Esophagus (tissue), 2 donors: ENCODE measurements around the gene SFRP2. TPM values are rescaled to one million over a fixed set of nuclear protein-coding genes. Genes with fewer than 3 reads are reported as not detected.

ENCODE experiments used
- H3K27ac ChIP-seq, 2 donors: one replicate each; pipeline ENCODE4 v1.5.1; 2013; ENCODE audit warnings: low read depth in 2 of 2, mild to moderate bottlenecking in 2 of 2, inconsistent platforms in 1 of 2, low read length in 1 of 2, moderate library complexity in 1 of 2
- H3K27me3 ChIP-seq, 2 donors: one replicate each; pipeline ENCODE4 v1.6.1; 2013; ENCODE audit warnings: low read length in 2 of 2, control low read depth in 1 of 2, mild to moderate bottlenecking in 1 of 2; ENCODE audit not compliant: insufficient read depth in 2 of 2, control insufficient read depth in 1 of 2
- H3K36me3 ChIP-seq, 2 donors: one replicate each; pipeline ENCODE4 v1.6.1; 2013; ENCODE audit warnings: low read length in 1 of 2; ENCODE audit not compliant: control insufficient read depth in 2 of 2, insufficient read depth in 2 of 2
- H3K4me1 ChIP-seq, 2 donors: one replicate each; pipeline ENCODE4 v1.6.1; 2013; ENCODE audit warnings: low read length in 1 of 2; ENCODE audit not compliant: control insufficient read depth in 2 of 2, insufficient read depth in 2 of 2
- H3K4me3 ChIP-seq, 2 donors: one replicate each; pipeline ENCODE4 v1.5.1; 2013; ENCODE audit warnings: low read length in 2 of 2, mild to moderate bottlenecking in 2 of 2, low read depth in 1 of 2, moderate library complexity in 1 of 2
- H3K9me3 ChIP-seq, 2 donors: one replicate each; pipeline ENCODE4 v1.6.1; 2013; ENCODE audit warnings: mild to moderate bottlenecking in 2 of 2, low read depth in 1 of 2, low read length in 1 of 2, moderate library complexity in 1 of 2; ENCODE audit not compliant: control insufficient read depth in 2 of 2, insufficient read depth in 1 of 2
- WGBS, 2 donors: extraction: QIAGEN DNeasy Blood & Tissue Kit; methylation state at CpG; one replicate each; pipeline ENCODE4 v1.1.7; 2013; 5-methylcytosine and 5-hydroxymethylcytosine counted together
- polyA plus RNA-seq, 2 donors: library from polyadenylated mRNA; stranded (reverse); fragments of 200-250 nt; gene quantifications; one replicate each; pipeline ENCODE4 v1.2.3, GENCODE V29; 2013
- donor health status: healthy with polysubstance abuse.
- donor health status: Bipolar disorder and iron deficiency.

The SFRP2 gene, protein sequence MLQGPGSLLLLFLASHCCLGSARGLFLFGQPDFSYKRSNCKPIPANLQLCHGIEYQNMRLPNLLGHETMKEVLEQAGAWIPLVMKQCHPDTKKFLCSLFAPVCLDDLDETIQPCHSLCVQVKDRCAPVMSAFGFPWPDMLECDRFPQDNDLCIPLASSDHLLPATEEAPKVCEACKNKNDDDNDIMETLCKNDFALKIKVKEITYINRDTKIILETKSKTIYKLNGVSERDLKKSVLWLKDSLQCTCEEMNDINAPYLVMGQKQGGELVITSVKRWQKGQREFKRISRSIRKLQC
- 10 to 100 TPM in 1 of 2 donors, 1 to 10 TPM in 1; 5.0 to 16.4 TPM for polyA plus RNA-seq

DNA sequence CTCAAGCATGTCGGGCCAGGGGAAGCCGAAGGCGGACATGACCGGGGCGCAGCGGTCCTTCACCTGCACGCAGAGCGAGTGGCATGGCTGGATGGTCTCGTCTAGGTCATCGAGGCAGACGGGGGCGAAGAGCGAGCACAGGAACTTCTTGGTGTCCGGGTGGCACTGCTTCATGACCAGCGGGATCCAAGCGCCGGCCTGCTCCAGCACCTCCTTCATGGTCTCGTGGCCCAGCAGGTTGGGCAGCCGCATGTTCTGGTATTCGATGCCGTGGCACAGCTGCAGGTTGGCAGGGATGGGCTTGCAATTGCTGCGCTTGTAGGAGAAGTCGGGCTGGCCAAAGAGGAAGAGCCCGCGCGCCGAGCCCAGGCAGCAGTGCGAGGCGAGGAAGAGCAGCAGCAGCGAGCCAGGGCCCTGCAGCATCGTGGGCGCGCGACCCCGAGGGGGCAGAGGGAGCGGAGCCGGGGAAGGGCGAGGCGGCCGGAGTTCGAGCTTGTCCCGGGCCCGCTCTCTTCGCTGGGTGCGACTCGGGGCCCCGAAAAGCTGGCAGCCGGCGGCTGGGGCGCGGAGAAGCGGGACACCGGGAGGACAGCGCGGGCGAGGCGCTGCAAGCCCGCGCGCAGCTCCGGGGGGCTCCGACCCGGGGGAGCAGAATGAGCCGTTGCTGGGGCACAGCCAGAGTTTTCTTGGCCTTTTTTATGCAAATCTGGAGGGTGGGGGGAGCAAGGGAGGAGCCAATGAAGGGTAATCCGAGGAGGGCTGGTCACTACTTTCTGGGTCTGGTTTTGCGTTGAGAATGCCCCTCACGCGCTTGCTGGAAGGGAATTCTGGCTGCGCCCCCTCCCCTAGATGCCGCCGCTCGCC lies at the start of gene SFRP2:
SFRP2 (minus strand) TSS at position 671 of the 864 bp plus-strand sequence; CDS start at position 423, 248 bp downstream.
- peak within 1 kb of the TSS; percentile 16 to 58 for H3K27ac ChIP-seq
- peak within 1 kb of the TSS; percentile 19 to 46 for H3K4me3 ChIP-seq
- H3K27me3 ChIP-seq = peaks cover 13 to 35% of the 10 kb centered on the region in 2 donors
- H3K4me1 ChIP-seq = peaks cover 13 to 22% of the 10 kb centered on the region in 2 donors
- peaks cover 2 to 6% of the 10 kb centered on the region in 2 donors for H3K9me3 ChIP-seq
- WGBS, 2 donors = 3 to 4% methylated on average over 69 to 72 of the region's 72 CpGs
- H3K36me3 ChIP-seq = no peaks in the 10 kb centered on the region

DNA sequence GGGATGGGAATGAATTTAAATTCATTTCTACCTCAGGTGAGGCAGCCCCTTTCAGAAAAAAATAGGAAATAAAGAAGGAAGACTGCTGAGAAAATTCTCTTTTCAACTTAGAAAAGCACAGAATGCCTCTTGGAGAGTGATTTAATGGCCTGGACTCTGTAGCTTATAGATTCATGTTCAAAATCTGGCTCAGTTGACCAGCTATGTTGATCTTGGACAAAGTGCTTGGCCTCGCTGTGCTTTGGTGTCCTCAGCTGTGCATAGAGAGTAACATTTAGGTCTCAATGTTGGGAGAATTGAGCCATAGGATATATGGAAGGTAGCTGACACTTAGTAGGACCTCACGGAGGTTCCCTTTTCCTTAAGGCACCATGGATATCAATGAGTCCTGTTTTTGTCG lies 49.7 kb upstream of the SFRP2 start:
- no peaks in the 10 kb centered on the region for H3K36me3 ChIP-seq

DNA sequence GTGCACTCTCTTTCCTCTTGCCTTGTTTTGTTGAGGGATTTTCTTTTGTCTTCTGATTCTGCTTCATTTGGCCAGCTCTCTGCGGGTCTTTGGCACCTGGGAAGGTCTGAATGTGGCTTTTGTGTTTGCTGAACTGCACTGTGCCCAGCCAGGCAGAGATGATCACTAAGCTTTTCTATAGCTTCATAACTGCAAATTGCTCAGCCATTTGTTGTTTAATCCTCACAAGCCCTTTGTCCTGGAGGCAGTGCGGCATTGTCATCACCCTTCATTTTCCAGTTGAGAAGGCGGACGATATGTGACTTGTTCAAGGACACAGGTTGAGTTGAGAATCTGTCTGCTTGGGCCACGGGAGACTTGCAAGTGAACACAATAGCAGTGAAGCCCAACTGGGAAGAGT lies 46.0 kb upstream of the SFRP2 start:
- peaks cover 0 to 3% of the 10 kb centered on the region in 2 donors for H3K27me3 ChIP-seq
- WGBS, 2 donors = 77% methylated on average over 5 of the region's 5 CpGs

More for the DNA sequence above, 49.7 kb upstream of the SFRP2 start:
- Histone ChIP-seq H3K27ac (no peak overlapping the region), H3K27me3 (no peaks in the 10 kb centered on the region), H3K4me3 (no peak overlapping the region), H3K9me3 (no peaks in the 10 kb centered on the region), H3K4me1 (no peaks in the 10 kb centered on the region)
- 31 to 68% methylated on average over 3 of the region's 3 CpGs for WGBS, 2 donors

DNA sequence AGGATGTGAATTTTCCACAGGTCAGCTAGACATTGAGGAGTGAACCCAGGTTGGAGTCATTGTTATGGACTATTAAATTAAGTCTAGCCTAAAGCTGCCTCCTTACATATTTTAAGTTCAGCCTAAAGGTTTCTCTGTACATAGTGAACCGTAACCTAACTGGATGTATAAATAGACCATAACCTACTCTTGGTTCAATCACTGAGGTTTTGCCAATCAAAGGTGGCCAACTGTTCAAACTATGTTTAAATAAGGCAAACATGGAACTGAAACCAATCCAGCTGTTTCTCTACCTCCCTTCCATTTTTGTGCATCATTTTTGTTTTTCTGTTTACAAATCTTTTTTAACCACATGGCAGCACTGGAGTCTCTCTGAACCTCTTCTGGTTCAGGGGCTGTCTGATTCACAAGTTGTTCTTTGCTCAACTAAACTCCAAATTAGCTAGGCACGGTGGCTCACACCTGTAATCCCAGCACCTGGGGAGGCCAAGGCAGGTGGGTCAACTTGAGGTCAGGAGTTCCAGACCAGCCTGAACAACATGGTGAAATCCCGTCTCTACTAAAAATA lies 43.9 kb upstream of the SFRP2 start:
- Histone ChIP-seq H3K9me3 (no peaks in the 10 kb centered on the region), H3K4me3 (no peak overlapping the region), H3K27me3 (peaks cover 0 to 3% of the 10 kb centered on the region in 2 donors), H3K27ac (no peak overlapping the region), H3K4me1 (no peaks in the 10 kb centered on the region), H3K36me3 (no peaks in the 10 kb centered on the region)
- WGBS, 2 donors = 79 to 91% methylated on average over 3 of the region's 3 CpGs

More for the DNA sequence above, 46.0 kb upstream of the SFRP2 start:
- no peaks in the 10 kb centered on the region for H3K9me3 ChIP-seq
- no peak overlapping the region for H3K27ac ChIP-seq
- no peak overlapping the region for H3K4me3 ChIP-seq
- no peaks in the 10 kb centered on the region for H3K36me3 ChIP-seq
- H3K4me1 ChIP-seq = no peaks in the 10 kb centered on the region

DNA sequence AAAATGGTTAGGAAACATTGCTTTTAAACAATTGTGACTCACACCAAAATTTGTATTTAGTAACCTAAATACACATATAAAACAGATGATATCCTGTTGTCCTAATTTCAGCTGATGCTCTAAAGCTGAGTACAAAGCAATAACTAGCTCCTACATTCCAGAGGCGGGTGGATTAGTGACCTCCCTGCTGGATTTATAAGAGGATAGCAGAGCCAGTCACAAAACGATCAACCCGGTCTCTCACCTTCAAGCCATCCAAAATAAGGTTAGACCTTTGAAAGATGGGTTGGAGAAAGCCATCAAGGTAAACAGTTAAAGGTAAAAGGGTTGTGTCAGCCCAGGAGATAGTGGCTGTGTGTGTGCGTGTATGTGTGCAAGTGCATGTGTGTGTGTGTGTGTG lies 43.2 kb upstream of the SFRP2 start:
- H3K36me3 ChIP-seq = no peaks in the 10 kb centered on the region
- H3K9me3 ChIP-seq = no peaks in the 10 kb centered on the region
- peaks cover 0 to 3% of the 10 kb centered on the region in 2 donors for H3K27me3 ChIP-seq
- no peaks in the 10 kb centered on the region for H3K4me1 ChIP-seq
- no peak overlapping the region for H3K4me3 ChIP-seq
- no peak overlapping the region for H3K27ac ChIP-seq
- 80% methylated on average over 4 of the region's 4 CpGs for WGBS, 2 donors

DNA sequence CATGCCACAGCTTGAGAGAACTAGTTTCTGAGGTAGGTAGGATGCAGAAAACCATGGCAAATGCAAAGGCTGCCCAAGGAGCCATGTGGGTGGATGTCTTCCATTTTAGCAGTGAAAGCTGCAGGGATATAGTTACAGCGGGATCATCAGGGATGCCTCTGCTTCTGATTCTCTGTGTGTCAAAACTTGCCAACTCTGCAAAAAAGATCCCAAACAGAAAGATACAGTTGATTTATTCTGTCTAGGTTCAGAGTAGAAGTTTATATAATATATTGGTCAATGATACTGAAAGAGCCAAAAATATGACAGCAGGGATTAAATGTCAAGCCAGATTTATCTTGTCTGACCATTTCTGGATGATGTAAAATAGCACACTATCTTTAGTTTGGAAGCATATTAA lies 42.4 kb upstream of the SFRP2 start:
- Histone ChIP-seq H3K4me3 (no peak overlapping the region), H3K27ac (no peak overlapping the region), H3K27me3 (peaks cover 0 to 3% of the 10 kb centered on the region in 2 donors), H3K4me1 (no peaks in the 10 kb centered on the region), H3K9me3 (no peaks in the 10 kb centered on the region), H3K36me3 (no peaks in the 10 kb centered on the region)
- 64 to 87% methylated on average over 1 of the region's 1 CpG for WGBS, 2 donors

DNA sequence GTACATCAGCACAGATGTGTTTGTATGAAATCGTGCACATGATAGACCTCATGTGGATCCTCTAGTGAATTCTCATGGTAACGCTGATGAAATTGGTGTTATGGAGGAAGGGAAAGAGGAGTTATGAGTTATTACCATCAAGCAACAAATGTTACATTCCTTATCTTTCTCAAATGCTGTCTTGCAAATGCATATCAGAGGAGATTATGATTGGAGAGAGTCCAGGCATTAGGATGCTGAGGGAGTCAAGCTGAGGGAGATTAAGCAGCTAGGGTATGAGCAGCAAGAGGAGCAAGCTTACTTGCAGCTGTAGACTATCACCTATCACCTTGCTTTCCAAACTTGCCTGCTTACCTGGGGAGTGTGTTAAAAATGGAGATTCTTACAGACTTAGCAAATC lies 36.8 kb upstream of the SFRP2 start:
- H3K4me3 ChIP-seq = no peak overlapping the region
- H3K27me3 ChIP-seq = no peaks in the 10 kb centered on the region
- no peak overlapping the region for H3K27ac ChIP-seq
- no peaks in the 10 kb centered on the region for H3K9me3 ChIP-seq
- no peaks in the 10 kb centered on the region for H3K4me1 ChIP-seq
- no peaks in the 10 kb centered on the region for H3K36me3 ChIP-seq
- WGBS, 2 donors = 78 to 82% methylated on average over 2 of the region's 2 CpGs

DNA sequence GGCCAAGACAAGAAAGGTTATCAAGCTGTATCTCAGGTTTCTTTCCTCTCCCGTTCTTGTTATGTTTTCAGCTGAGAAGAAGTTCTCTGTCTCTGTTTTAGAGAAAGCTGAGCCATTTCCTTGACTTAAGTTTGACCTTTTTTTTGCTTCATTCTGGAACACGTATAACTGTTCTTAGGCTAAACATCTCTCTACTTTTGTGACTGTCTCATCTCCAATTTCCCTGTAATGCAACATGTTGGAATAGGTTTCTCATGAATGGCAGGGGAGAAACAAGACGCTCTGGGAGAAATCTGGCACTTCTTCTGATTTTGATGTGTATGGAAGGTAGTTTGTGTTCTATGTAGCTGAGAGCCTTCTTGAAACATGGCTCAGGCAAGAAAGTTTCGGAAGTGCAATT lies 36.2 kb upstream of the SFRP2 start:
- Histone ChIP-seq H3K27ac (no peak overlapping the region), H3K4me3 (no peak overlapping the region), H3K4me1 (no peaks in the 10 kb centered on the region), H3K36me3 (no peaks in the 10 kb centered on the region), H3K27me3 (no peaks in the 10 kb centered on the region), H3K9me3 (no peaks in the 10 kb centered on the region)
- 70 to 74% methylated on average over 4 of the region's 4 CpGs for WGBS, 2 donors

DNA sequence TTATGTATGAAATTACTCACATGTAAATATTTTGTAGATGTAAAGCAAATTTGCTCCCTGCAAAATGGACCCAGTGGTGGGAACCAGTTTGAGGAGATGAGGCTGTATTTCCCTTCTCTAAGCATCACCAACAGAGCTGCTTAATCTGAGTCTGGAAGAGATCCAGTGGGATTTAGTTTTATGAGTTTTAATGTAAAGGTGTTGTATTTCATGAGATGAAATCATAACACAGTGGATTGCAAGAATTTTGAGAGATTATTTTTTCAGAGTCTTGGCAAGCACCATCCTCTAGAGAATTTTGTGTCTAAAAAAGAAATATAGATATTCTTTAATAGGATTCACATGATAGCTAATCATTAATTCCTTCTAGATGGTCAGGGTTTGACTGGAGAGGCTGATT lies 35.6 kb upstream of the SFRP2 start:
- no peak overlapping the region for H3K27ac ChIP-seq
- no peaks in the 10 kb centered on the region for H3K4me1 ChIP-seq
- no peak overlapping the region for H3K4me3 ChIP-seq
- no peaks in the 10 kb centered on the region for H3K9me3 ChIP-seq
- H3K36me3 ChIP-seq = no peaks in the 10 kb centered on the region
- no peaks in the 10 kb centered on the region for H3K27me3 ChIP-seq
